ENCODE data around the gene OR6Y1.

Gene OR6Y1, protein sequence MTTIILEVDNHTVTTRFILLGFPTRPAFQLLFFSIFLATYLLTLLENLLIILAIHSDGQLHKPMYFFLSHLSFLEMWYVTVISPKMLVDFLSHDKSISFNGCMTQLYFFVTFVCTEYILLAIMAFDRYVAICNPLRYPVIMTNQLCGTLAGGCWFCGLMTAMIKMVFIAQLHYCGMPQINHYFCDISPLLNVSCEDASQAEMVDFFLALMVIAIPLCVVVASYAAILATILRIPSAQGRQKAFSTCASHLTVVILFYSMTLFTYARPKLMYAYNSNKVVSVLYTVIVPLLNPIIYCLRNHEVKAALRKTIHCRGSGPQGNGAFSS

DNA sequence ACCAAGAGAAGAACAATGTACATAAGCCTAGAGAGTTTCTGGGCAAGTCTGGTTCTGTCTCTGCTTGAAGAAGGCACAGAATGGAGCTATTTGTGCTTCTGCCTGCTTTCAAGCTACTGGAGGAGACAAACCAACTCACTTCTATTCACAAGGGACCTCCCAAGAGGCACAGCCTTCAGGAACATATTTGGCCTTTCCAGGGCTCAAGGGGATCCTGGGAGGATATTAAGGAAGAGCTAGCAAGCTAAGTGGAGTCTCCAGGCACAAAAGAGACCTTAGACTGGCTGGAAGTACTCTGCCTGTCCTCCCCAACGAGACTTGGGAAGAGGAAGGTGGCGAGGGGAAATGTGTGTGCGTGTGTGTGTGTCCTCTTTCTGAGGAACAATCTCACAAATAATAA is at the start of gene OR6Y1:
Gene OR6Y1 (minus strand): TSS at position 54 of the 400 bp plus-strand sequence. CDS start 6,300 bp downstream, outside the sequence.
- DNase-seq (ENCODE audit: low read depth in 2 of 2): no peak

DNA sequence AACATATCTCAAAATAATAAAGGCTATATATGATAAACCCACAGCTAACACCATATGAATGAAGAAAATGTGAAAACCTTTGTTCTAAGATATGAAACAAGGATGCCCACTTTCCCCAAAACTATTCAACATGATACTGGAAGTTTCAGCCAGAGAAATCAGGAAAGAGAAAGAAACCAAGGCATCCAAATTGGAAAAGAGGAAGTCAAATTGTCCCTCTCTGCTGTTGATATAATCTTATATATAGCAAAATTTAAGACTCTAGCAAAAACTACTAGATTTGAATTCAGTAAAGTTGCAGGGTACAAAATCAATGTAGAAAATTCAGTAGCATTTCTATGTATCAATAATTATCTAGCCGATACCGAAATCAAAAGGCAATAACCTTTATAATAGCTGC is 46.5 kb upstream of the OR6Y1 start:
- DNase-seq (ENCODE audit: low read depth in 2 of 2): no peak

DNA sequence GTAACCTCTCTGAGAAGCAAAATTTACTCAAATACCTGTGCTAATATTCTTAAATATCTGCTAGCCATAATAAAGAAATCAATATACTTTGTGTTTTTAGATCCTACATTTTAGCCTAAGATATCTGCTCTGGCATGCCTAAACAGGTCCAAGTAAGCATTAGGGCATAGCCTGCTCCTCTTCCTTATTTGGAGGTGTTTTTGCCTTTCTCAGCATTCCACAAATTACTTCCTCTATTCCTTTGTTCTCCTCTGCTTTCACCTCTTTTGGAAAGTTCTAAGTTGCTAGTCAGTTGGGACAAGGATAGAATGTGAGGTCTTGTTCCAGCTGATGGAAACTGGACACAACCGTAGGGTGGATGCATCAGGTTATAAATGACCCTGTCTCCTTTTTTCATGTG is 32.7 kb upstream of the OR6Y1 start:
- no peak for DNase-seq (ENCODE audit: low read depth in 2 of 2)

DNA sequence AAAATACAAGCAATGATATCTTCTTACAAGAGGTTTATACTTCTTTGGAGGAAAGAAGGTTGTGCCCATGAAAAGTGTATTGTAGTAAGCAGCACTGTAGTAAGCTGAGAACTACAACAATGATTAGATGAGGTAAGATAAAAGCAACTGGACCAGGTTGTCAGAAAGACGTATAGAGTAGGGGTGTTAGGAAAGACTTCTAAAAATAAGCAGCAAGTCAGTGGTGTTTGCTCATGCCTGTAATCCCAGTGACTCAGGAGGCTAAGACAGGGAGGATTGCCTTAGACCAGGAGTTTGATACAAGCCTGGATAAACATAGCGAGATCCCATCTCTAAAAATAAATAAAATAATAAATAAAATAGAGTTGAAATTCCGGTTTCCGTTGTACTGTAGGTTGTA is 29.8 kb upstream of the OR6Y1 start:
- no peak for DNase-seq (ENCODE audit: low read depth in 2 of 2)

DNA sequence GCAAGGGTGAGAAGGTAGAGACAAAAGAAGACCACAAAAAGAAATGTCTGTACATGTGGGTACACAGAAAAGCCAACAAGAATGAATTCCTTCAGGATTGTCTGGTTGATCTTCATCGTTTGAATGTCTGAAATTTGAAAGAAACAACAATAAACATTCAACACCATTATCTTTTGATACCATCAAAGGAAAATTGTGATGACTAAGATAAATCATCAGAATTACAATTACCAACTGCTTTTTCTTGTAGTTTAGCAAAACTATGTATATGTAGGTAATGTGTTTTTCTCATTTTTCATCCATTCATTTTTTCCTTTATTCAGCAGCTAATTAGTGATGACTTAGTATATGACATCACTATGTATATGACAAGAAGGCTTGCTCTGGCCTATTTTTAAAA is 25.5 kb upstream of the OR6Y1 start, which contains the start of gene OR10X1:
Gene OR10X1 (minus strand): TSS at position 167 of the 400 bp plus-strand sequence. CDS start 0 bp downstream, at position 167.
- DNase-seq (ENCODE audit: low read depth in 2 of 2): no peak

DNA sequence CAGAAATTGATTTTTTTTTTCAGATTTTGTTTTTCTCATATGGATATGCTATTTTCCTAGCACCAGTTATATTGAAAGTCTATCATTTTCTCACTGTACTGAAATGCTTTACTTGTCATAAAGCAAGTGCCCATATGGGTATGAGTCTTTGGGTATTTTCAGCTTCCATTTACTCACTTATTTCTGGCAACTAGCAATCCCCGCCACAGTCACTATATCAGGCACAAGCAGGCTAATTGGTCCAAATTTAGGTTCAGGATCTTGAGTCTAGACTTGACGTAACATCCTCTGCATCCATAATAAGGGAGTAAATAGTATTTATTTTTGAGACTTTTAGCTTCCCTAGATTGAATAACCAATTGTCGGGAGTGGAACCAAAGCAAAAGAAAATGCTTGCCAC is 23.4 kb upstream of the OR6Y1 start:
- no peak for DNase-seq (ENCODE audit: low read depth in 2 of 2)

DNA sequence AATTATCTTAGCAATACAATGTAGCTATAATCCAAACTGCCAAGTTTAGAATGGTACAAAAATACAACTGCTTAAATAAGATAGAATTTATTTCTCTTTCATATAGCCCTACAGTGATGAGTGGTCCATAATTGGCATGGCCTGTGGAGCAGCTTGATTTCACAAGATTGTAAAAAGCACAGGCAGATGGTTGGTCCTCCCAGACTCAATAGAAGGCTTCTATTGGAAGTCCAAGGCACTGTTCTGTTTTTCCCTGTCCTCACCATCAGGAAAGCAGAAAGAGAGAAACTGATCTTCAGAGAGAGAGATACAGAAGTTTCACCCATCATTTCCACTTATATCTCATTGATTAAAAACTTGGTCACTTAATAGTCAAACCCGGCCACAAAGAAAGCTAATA is 18.0 kb upstream of the OR6Y1 start:
- no peak for DNase-seq (ENCODE audit: low read depth in 2 of 2)

DNA sequence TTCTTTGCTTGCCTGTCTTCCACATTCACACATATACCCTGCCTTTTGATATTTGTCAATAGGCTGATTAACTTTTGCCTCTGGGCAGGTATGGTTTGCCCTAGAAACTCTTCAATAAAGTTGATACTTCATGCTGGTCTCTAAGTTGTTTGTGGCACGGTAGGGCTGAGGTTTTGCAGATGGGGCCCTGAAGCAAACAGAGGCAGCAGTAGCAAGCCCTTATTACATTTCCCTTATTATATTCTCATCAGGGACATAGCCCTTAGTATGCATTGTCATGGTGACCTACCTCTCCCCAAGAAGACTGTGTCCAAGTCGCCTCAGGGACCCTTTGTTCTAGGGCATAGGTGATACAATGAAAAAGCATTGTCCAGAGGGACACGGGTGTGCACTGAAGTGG is 16.3 kb upstream of the OR6Y1 start, which contains the start of gene OR6P1:
Gene OR6P1 (minus strand): TSS at position 101 of the 400 bp plus-strand sequence. CDS start 6,976 bp downstream, outside the sequence.
- no peak for DNase-seq (ENCODE audit: low read depth in 2 of 2)

DNA sequence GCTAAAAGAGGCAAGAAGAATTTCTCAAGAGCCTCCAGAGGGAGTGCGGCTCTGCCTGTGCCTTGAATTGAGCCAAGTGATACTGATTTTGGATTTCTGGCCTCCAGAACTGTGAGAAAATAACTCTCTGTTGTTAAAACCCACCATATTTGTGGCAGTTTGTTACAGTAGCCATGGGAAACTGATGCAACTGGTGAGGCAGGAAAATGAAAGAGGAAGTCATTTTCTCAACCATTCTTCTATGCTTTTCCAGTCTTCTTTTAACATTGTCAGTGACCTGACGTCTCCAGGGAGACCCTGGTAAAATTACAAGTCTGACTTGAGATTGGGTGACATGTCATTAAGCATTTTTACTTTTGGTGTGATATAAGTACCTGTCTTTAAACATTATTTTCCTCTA is 10.4 kb upstream of the OR6Y1 start:
- DNase-seq (ENCODE audit: low read depth in 2 of 2): no peak

DNA sequence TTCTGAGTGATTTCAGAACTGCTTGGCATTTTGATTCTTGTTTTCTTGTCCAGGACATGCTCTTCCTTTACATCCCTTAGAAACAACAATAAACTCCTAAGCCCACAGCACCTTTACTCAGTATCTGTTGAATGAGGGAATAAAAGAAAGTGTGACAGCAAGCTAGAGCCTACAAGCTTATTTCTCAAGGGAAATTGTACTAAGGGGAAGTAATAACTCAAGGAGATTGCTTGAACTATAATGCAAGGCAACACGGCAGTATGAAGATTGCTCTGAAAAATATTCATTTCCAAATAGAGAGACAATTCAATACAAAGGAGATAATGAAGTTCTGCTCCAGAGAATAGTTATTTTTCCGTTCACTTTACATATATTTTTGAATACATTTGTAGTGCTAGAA is 9.6 kb upstream of the OR6Y1 start:
- DNase-seq (ENCODE audit: low read depth in 2 of 2): no peak

DNA sequence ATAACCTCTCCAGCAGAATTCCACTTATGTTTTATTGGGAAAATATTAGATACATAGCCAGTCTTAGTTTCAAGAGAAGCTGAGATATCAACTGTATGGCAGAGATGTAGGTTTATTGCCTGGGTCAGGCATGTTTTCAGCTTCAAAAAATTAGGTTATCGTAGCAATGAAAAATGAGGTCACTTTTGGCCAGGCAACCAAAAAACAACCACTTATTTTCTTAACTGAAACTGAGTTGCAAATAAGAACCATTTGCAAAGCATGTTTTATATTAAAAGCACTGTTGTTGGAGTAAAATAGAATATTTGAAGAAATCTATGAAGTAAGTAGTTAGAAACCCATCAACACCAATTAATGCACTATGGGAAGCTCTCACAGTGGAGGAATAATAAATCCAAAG is 5.5 kb upstream of the OR6Y1 start:
- no peak for DNase-seq (ENCODE audit: low read depth in 2 of 2)

DNA sequence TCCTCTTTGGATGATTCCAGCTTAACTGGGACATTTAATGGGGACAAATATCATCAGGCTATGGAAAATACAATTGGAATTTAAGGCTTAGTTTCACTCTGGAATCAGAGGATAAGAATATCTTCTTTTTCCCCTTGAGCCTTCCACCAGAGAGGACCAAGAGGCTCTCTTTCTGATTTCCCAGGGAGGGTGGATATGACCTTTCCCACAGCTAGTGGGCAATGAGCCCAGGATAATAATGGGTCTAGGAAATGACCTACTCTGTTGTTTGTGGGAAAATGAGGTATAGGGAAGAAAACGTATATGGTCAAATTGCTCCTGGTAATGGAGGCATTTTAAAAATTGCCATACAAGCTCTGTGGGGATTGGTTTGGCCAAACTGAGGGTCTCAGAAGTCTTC is 1.9 kb downstream of the OR6Y1 start:
- no peak for DNase-seq (ENCODE audit: low read depth in 2 of 2)

DNA sequence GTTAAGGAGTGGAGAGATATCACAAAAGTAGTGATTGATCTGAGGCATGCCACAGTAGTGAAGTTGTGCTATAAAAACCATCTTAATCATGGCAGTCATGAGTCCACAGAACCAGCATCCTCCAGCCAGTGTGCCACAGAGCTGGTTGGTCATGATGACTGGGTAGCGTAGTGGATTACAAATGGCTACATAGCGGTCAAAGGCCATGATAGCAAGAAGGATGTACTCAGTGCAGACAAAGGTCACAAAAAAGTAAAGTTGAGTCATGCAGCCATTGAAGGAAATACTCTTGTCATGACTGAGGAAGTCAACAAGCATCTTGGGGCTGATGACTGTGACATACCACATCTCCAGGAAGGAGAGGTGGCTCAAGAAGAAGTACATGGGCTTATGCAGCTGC is 6.7 kb downstream of the OR6Y1 start:
- no peak for DNase-seq (ENCODE audit: low read depth in 2 of 2)

DNA sequence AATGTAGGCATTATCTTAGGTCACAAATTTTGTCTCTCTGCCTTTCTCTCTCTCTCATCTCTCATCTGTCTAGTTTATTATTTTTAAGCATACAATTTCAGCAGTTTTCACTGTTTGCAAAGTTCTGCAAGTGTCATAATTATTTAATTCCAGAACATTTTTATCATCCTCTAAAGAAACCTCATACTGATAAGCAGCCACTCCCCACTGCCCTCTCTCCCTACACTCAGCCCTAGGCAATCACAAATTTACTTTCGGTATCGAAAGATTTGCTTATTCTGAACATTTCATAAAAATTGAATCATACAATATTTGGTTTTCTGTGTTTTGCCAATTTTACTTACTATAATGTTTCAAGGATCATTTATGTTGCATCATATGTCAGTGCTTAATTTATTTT is 16.6 kb downstream of the OR6Y1 start:
- no peak for DNase-seq (ENCODE audit: low read depth in 2 of 2)

DNA sequence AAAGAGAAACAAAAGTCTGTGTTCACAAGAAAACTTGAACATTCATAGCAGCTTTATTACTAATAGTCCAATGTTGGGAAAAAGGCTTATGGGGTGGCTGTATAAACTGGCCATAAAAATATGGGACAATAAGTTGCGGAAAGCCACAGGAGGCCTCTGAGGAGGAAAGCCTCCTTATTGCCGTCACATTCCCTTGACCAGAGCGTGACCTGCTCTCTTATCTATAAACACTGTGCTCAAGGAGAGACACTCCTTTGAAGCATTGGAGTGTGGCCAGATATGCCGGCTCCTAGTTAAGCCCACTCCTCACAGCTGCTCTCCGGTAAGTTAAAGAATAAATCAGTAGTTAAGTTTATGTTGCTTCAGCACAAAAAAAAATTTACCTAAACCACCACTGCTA is 19.7 kb downstream of the OR6Y1 start:
- DNase-seq (ENCODE audit: low read depth in 2 of 2): no peak

DNA sequence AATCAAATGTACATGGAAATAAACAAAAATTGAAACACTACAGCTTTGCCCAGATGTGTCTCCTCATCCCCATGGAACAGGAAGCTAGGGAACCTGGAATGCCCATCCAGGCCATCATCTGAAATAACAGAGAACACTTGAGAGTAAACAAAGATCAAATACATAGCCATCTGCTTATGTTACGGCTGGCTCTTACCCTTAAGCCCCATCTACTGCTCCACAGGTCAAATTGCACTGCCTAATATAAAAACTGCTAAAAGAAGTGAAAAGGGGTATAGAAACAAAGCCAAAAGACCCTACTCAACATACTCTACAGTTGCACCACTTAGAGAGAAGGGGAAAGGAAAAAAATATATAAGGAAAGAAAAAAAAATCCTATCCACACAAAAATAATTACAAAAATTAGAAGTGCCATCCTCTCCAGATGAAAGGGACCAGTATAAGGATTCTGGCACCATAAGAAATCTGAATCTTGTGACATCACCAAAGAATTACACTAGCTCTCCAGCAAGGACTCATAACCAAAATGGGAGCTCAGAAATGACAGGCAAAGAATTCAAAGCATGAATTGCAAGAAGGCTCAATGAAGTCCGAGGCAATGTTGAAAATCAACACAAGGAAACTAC is 26.9 kb downstream of the OR6Y1 start:
- no peak for DNase-seq (ENCODE audit: low read depth in 2 of 2)

DNA sequence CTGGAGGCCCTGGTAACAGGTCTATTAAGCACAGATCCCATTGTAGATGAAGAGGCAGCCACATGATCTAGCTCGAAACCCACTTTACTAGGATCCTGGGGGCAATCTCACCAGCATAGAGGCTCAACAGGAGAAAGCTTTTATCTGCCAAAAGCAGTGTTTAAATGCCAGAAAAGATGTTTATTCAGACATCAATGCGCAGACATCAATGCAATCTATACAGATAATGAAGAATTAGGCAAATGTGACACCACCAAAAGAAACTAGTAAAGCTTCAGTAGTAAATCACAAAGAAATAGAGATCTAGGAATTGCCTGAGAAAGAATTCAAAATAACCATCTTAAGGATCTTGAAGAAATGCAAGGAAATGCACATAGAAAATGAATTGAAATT is 32.5 kb downstream of the OR6Y1 start:
- DNase-seq (ENCODE audit: low read depth in 2 of 2): no peak

DNA sequence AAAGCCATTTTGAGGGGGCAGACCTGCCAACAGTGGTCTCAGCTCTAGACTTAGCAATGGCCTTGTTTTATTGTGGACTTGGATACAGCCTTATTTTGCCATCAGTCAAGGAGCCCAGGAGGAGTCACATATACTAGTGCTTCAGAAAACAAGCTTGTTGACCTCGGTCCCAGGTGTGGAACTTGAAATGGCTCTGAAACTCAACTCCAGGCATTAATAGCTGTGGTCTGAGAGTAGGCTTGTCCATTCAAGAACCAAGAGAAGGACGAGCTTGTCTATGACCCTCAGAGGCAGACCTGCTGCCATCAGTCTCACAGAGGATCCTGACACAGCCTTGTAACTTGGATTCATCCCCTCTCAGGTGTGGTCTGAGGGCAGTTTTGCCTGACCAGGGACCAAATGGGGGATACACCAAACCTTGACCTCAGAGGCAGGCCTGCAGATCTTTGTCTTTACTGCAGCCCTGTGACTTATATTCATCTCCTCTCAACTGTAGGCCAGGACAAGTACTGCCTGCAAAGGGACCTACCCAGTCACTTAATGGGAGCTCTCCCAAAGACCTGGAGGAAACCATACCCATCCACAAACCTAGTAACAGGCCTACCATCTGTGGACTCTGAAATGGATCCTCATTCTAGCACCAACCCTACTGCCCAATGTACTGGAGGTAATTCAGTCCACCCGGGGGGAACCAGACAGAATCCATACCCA is 33.1 kb downstream of the OR6Y1 start:
- DNase-seq (ENCODE audit: low read depth in 2 of 2): no peak

DNA sequence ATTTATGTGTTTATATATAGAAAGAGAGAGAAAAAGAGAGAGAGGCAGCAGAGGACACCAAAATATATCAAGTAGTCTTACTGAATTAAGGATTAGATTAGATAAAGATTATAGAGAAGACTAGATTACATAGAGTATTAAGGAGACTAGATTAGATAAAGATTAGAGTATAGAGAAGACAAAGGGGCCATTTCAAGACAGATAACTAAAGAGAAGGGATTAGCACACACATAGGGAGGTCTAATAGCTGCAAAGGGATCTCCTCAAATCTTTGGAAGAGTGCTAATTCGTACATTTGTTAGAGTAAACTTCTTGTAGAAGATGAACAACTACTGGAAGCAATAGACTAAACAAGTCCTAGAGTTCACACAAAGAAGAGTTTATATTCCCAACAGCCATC is 34.2 kb downstream of the OR6Y1 start:
- DNase-seq (ENCODE audit: low read depth in 2 of 2): no peak

DNA sequence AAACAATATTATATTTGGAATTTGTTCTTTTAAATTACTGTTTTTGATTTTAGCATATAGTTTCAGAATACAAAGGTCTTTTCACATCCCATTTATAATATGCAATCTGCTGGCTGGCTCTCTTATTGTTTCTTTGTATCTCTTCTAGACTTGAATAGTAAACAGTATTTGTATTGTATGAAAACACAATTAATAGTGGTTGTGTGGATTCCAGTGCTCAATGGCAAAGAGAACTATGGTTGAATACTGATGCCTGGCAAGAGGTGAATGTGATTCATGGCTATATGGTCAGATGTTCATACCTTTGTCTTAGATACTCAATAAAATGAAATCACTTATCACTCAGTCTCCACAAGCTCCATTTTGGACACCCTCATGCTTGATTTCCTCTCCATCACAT is 37.2 kb downstream of the OR6Y1 start:
- no peak for DNase-seq (ENCODE audit: low read depth in 2 of 2)

DNA sequence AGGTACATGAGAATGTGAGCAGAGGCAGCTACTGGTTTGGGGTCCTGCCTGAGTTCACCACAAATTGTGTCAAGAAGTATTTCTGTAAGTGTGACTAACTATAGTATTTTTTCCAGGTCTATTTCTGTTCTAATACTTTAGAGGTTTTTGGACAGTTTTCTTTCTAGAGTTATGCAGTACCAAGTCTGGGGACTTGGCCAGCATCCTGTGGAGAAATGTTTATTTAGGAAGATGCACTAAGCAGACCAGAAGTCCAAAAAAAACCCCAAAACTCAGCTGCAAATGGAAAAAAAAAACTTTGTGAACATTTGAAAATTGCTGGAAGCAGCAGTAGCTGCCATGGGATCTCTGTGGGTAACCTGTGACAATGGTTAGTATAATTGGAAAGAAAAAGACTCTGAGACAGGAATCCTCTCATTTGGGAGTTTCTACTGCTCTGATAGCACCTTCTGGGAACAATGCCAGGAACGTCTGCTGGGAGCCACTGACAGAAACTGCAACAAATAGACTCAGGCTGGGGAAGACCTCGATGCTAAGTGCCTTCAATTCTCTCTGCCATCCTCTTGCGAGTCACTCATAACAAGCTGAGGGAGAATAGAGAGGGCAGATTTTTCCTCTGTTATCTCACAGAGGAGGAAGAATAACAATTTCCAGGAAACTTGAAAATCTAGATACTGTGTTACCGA is 44.6 kb downstream of the OR6Y1 start:
- no peak for DNase-seq (ENCODE audit: low read depth in 2 of 2)

DNA sequence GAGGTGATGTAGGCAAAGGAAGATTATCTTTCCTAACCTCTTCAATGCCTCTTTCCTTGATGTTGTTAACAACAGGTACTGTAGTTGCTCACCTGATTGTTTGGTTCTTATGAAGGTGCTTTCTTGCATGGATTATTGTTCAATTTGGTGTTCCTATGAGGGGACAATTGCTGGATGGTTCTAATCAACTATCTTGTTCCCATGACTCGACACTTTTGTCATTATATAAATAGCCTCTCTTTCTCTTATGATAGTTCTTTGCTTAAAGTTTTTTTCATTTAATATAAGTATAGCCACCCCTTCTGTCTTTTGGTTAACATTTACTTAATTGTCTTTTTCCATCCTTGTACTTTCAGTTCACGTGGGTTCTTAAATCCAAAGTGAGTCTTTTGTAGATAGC is 46.7 kb downstream of the OR6Y1 start:
- no peak for DNase-seq (ENCODE audit: low read depth in 2 of 2)
